ENCODE data around the gene VAMP4.
A peak's percentile ranks its signal among the peaks of the same experiment; 100 is the strongest.

VAMP4 gene

DNA sequence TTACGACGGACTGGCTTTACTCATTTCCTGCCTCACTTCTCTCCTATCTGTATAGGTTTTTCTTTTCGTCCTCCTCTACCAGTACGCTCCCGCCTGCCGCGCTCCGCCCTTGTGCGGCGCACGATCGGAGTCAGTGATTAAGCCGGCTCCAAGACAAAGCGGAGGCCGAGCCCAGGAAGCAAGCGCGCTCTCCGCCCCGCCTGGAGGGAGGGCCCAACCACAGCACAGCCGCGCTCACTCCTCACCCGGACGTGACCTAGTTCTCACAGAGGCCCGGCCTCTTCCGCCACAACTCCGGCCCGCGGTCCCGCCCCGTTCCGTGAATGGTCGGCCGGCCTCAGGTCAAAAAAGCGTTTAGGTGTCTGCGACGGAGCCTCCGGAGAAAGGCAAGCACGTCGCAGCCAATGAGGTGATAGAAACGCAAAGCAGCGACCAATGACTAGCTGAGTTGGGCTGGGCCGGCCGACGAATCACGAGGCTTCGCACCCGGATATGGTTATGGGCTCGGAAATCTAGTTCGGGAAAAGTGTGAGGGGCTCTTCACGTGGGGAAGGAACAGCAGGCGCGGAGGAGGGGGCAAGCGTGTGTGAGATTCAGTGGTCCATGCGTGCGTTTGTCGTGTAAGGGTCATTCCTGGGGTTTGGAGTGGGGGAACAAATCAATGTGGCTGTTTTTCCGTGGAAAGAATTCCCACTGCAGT, 39.5 kb upstream of the VAMP4 start, which contains the start of gene METTL13 (continued):
- no peak for TF ChIP-seq ZNF416 (tag by site-specific recombination; IDR thresholded peaks at IDR 0.05)
- peak; percentile 52; the same call in 1 of the 2 replicates for TF ChIP-seq BCL11B (tag by site-specific recombination; IDR thresholded peaks at IDR 0.05; ENCODE audit: low read depth)
- peak; percentile 89 for TF ChIP-seq ZNF629 (tag by site-specific recombination; IDR thresholded peaks at IDR 0.05)
- no peak for TF ChIP-seq ZNF157 (tag by site-specific recombination; IDR thresholded peaks at IDR 0.05)
- TF ChIP-seq ZBTB48 (tag by site-specific recombination; IDR thresholded peaks at IDR 0.05): no peak
- TF ChIP-seq SP2 (tag by site-specific recombination; IDR thresholded peaks at IDR 0.05): peak; percentile 99
- TF ChIP-seq BCL11A (tag by site-specific recombination; IDR thresholded peaks at IDR 0.05; ENCODE audit: low read depth): 0 out of 2 replicates have a peak, but pooled peaks have one; percentile 27
- TF ChIP-seq ZNF239 (tag by site-specific recombination; IDR thresholded peaks at IDR 0.05): no peak
- peak; percentile 40; the same call in 1 of the 2 replicates for TF ChIP-seq KLF16 (tag by site-specific recombination; IDR thresholded peaks at IDR 0.05)
- TF ChIP-seq, protein P1, sequence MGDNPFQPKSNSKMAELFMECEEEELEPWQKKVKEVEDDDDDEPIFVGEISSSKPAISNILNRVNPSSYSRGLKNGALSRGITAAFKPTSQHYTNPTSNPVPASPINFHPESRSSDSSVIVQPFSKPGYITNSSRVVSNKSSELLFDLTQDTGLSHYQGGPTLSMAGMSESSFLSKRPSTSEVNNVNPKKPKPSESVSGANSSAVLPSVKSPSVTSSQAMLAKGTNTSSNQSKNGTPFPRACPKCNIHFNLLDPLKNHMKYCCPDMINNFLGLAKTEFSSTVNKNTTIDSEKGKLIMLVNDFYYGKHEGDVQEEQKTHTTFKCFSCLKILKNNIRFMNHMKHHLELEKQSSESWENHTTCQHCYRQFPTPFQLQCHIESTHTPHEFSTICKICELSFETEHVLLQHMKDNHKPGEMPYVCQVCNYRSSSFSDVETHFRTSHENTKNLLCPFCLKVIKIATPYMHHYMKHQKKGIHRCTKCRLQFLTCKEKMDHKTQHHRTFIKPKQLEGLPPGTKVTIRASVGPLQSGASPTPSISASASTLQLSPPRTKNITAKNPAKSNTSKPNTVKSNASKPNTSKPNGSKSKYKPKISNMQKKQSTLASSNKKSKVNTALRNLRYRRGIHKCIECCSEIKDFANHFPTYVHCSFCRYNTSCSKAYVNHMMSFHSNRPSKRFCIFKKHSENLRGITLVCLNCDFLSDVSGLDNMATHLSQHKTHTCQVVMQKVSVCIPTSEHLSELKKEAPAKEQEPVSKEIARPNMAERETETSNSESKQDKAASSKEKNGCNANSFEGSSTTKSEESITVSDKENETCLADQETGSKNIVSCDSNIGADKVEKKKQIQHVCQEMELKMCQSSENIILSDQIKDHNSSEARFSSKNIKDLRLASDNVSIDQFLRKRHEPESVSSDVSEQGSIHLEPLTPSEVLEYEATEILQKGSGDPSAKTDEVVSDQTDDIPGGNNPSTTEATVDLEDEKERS (tag by site-specific recombination; IDR thresholded peaks at IDR 0.05): no peak
- TF ChIP-seq ZNF248 (tag by site-specific recombination; IDR thresholded peaks at IDR 0.05): no peak
- TF ChIP-seq ZNF132 (tag by site-specific recombination; IDR thresholded peaks at IDR 0.05; ENCODE audit: borderline replicate concordance): no peak
- no peak for TF ChIP-seq HOXD13 (CRISPR knock-in tag; IDR thresholded peaks at IDR 0.05; ENCODE audit: borderline replicate concordance)
- TF ChIP-seq, protein P2, sequence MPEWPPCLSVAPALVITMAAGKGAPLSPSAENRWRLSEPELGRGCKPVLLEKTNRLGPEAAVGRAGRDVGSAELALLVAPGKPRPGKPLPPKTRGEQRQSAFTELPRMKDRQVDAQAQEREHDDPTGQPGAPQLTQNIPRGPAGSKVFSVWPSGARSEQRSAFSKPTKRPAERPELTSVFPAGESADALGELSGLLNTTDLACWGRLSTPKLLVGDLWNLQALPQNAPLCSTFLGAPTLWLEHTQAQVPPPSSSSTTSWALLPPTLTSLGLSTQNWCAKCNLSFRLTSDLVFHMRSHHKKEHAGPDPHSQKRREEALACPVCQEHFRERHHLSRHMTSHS (tag by site-specific recombination; IDR thresholded peaks at IDR 0.05): no peak
- peak; percentile 63; the same call in 1 of the 2 replicates for TF ChIP-seq ZNF610 (tag by site-specific recombination; IDR thresholded peaks at IDR 0.05; ENCODE audit: borderline replicate concordance)
- TF ChIP-seq, protein P3, sequence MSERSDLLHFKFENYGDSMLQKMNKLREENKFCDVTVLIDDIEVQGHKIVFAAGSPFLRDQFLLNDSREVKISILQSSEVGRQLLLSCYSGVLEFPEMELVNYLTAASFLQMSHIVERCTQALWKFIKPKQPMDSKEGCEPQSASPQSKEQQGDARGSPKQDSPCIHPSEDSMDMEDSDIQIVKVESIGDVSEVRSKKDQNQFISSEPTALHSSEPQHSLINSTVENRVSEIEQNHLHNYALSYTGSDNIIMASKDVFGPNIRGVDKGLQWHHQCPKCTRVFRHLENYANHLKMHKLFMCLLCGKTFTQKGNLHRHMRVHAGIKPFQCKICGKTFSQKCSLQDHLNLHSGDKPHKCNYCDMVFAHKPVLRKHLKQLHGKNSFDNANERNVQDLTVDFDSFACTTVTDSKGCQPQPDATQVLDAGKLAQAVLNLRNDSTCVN (tag by site-specific recombination; optimal IDR thresholded peaks at IDR 0.05): peak; percentile 84
- TF ChIP-seq ZNF433 (tag by site-specific recombination; IDR thresholded peaks at IDR 0.05; ENCODE audit: low read depth): no peak
- no peak for TF ChIP-seq ZNF521 (tag by site-specific recombination; IDR thresholded peaks at IDR 0.05)
- TF ChIP-seq, protein P4, sequence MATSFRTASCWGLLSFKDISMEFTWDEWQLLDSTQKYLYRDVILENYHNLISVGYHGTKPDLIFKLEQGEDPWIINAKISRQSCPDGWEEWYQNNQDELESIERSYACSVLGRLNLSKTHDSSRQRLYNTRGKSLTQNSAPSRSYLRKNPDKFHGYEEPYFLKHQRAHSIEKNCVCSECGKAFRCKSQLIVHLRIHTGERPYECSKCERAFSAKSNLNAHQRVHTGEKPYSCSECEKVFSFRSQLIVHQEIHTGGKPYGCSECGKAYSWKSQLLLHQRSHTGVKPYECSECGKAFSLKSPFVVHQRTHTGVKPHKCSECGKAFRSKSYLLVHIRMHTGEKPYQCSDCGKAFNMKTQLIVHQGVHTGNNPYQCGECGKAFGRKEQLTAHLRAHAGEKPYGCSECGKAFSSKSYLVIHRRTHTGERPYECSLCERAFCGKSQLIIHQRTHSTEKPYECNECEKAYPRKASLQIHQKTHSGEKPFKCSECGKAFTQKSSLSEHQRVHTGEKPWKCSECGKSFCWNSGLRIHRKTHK (tag by site-specific recombination; IDR thresholded peaks at IDR 0.05): no peak
- no peak for TF ChIP-seq ZNF114 (tag by site-specific recombination; IDR thresholded peaks at IDR 0.05)
- TF ChIP-seq ZNF600 (tag by site-specific recombination; IDR thresholded peaks at IDR 0.05): peak; percentile 74
- TF ChIP-seq ZNF76 (tag by site-specific recombination; IDR thresholded peaks at IDR 0.05; ENCODE audit: borderline replicate concordance, low read depth): peak; percentile 41; the same call in 1 of the 2 replicates
- TF ChIP-seq ZNF792 (tag by site-specific recombination; IDR thresholded peaks at IDR 0.05): no peak
- TF ChIP-seq, protein P5, sequence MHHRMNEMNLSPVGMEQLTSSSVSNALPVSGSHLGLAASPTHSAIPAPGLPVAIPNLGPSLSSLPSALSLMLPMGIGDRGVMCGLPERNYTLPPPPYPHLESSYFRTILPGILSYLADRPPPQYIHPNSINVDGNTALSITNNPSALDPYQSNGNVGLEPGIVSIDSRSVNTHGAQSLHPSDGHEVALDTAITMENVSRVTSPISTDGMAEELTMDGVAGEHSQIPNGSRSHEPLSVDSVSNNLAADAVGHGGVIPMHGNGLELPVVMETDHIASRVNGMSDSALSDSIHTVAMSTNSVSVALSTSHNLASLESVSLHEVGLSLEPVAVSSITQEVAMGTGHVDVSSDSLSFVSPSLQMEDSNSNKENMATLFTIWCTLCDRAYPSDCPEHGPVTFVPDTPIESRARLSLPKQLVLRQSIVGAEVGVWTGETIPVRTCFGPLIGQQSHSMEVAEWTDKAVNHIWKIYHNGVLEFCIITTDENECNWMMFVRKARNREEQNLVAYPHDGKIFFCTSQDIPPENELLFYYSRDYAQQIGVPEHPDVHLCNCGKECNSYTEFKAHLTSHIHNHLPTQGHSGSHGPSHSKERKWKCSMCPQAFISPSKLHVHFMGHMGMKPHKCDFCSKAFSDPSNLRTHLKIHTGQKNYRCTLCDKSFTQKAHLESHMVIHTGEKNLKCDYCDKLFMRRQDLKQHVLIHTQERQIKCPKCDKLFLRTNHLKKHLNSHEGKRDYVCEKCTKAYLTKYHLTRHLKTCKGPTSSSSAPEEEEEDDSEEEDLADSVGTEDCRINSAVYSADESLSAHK (tag by site-specific recombination; IDR thresholded peaks at IDR 0.05): no peak; the same call in 1 of the 2 replicates
- TF ChIP-seq ZNF658 (tag by site-specific recombination; IDR thresholded peaks at IDR 0.05): no peak
- peak; percentile 39; the same call in 1 of the 2 replicates for TF ChIP-seq KLF10 (tag by site-specific recombination; IDR thresholded peaks at IDR 0.05)
- no peak for TF ChIP-seq SCRT1 (tag by site-specific recombination; IDR thresholded peaks at IDR 0.05; ENCODE audit: borderline replicate concordance)
- TF ChIP-seq ZNF221 (tag by site-specific recombination; IDR thresholded peaks at IDR 0.05; ENCODE audit: borderline replicate concordance): no peak
- peak; percentile 81 for TF ChIP-seq ZNF366 (tag by site-specific recombination; conservative IDR thresholded peaks at IDR 0.05)
- TF ChIP-seq ZNF146 (tag by site-specific recombination; IDR thresholded peaks at IDR 0.05): no peak
